Muscle layer of duodenum (tissue), 2 donors: ENCODE data around the gene BACH2.

Experiments used
- H3K27ac ChIP-seq: one replicate; pipeline ENCODE4 v1.7.0; 2013; ENCODE audit warnings: mild to moderate bottlenecking, low read length
- H3K27me3 ChIP-seq: one replicate; pipeline ENCODE4 v1.7.0; 2013; ENCODE audit warnings: low read depth, mild to moderate bottlenecking, control low read depth, low read length
- H3K36me3 ChIP-seq, 2 donors: one replicate each; pipeline ENCODE4 v1.7.0; 2013; ENCODE audit warnings: low read length in 2 of 2, control low read depth in 1 of 2, mild to moderate bottlenecking in 1 of 2; ENCODE audit not compliant: insufficient read depth in 2 of 2, control insufficient read depth in 1 of 2
- H3K4me1 ChIP-seq, 2 donors: one replicate each; pipeline ENCODE4 v1.7.0; 2013; ENCODE audit warnings: low read length in 2 of 2, mild to moderate bottlenecking in 2 of 2, control low read depth in 1 of 2, moderate library complexity in 1 of 2; ENCODE audit not compliant: insufficient read depth in 2 of 2, control insufficient read depth in 1 of 2
- H3K4me3 ChIP-seq, 2 donors: one replicate each; pipeline ENCODE4 v1.7.0; 2013; ENCODE audit warnings: low read length in 2 of 2, low read depth in 1 of 2, mild to moderate bottlenecking in 1 of 2
- H3K9me3 ChIP-seq, 2 donors: one replicate each; pipeline ENCODE4 v1.7.0; 2013; ENCODE audit warnings: low read length in 2 of 2, control low read depth in 1 of 2, mild to moderate bottlenecking in 1 of 2; ENCODE audit not compliant: control insufficient read depth in 1 of 2
- donor health status: healthy.

The BACH2 gene

DNA sequence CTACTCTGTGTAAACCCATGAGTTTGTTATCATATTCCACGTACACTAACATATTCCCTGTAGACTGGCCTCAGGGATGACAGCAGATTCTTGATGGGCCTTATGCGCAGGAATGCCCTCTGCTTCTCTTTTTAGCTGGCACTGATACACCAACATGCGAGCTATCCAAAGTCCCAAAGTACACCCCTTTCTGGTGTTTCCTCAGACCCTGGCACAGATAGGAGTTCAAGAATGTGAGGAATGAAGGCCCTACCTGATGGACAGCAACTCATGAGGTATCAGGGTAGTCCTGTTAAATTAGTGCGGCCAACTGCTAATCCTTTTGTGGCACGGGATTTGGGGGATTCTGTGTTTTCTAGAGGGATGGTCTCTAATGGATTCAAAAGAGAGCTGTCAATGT is 93.0 kb downstream of the BACH2 start:
- no peaks in the 10 kb centered on the region for H3K27me3 ChIP-seq
- H3K4me3 ChIP-seq, result no peak overlapping the region
- no peaks in the 10 kb centered on the region for H3K36me3 ChIP-seq
- no peaks in the 10 kb centered on the region for H3K9me3 ChIP-seq
- no peaks in the 10 kb centered on the region for H3K4me1 ChIP-seq
- H3K27ac ChIP-seq, result no peak overlapping the region

DNA sequence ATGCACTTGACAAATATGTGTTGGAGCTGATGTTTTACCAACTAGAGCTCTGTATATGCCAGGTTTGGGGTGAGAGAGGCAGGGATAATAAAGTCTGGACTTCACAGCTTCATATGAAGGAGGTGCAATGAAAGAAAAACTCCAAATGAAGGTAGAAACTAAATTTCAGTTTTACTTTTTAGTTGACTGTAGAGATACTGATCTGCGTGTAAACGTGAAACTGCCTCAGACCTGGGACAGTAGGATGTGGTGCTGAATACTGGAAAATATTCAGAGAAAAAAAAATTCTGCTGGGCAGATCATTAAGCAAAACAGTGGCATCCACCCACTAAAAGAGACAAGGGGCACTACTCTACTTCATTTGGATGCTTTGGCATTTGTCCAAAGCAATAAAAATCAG is 94.5 kb downstream of the BACH2 start:
- Histone ChIP-seq H3K9me3 (no peaks in the 10 kb centered on the region), H3K36me3 (no peaks in the 10 kb centered on the region), H3K27ac (no peak overlapping the region), H3K27me3 (no peaks in the 10 kb centered on the region), H3K4me1 (no peaks in the 10 kb centered on the region), H3K4me3 (no peak overlapping the region)

DNA sequence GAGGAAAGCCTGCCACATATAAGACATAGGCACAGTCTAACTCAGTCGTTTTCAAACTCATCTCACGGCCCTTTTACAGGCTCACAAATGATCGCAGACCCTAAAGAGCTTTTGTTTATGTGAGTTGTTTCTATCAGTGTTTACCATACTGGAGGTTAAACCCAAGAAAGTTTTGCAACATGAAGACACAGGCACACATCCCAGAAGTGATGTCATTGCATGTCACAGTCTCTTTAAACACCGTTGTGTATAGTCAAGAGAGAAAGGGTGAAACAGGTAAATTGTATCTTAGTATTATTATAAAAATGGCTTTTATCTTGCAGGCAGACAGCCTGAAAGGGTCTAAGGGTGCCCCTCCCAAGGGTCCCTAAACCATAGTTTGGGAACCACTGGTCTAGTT is 96.7 kb downstream of the BACH2 start:
- Histone ChIP-seq H3K4me3 (no peak overlapping the region), H3K4me1 (peaks cover 0 to 3% of the 10 kb centered on the region in 2 donors), H3K27ac (no peak overlapping the region), H3K27me3 (no peaks in the 10 kb centered on the region), H3K36me3 (no peaks in the 10 kb centered on the region), H3K9me3 (no peaks in the 10 kb centered on the region)

DNA sequence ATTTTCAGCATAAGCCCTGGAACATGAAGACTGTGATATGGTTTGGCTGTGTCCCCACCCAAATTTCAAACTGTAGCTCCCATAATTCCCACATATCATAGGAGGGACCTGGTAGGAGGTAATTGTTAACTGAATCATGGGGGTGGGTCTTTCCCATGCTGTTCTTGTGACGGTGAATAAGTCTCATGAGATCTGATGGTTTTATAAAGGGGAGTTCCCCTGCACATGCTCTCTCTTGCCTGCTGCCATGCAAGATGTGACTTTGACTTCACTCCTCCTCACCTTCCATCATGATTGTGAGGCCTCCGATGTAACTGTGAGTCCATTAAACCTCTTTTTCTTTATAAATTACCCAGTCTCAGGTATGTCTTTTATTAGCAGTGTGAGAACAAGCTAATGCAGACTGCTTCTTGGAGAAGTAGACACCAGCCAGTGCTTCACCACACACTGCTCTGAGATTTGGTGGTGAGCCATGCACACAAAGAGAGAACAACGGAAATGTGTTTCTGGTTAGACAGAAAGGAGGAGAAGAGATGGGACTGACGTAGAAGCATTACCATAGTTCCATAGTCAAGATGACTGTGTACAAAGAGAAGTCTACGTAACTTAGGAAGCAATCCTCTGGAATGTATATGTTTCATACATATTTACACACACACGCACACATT is 97.8 kb downstream of the BACH2 start:
- H3K27me3 ChIP-seq, result no peaks in the 10 kb centered on the region

DNA sequence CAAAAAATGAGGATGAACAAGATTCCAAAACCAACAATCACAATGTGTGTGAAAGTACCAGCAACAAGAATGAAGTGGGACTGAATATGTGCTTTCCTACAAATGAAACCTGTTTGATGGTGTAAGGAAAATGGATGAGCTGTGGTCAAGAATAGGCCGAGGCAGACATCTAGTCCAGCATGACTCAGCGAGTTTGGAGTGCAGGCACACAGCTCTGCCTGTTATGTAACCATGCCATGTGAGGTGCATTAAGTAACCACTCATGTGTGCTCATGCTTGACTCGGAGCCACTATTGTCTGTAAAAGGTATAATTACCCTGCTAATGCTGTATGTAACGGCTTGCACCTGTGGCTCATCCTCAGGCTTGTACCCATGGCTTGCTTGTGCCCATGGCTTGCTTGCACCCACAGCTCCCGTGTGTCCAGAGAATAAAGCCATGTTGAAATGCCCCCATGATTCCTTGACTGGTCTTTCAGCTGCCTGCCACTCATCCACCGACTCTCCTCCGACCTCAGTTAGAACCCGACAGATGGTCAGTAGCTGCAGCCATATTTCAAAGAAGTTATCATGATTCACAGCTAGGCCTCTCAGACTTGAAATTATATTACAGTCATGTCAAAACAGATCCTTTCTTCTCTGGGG is 98.7 kb downstream of the BACH2 start:
- no peaks in the 10 kb centered on the region for H3K9me3 ChIP-seq
- no peak overlapping the region for H3K27ac ChIP-seq
- peaks cover 0 to 12% of the 10 kb centered on the region in 2 donors for H3K4me1 ChIP-seq
- H3K27me3 ChIP-seq, result no peaks in the 10 kb centered on the region
- H3K36me3 ChIP-seq, result no peaks in the 10 kb centered on the region
- H3K4me3 ChIP-seq, result no peak overlapping the region

More for the DNA sequence above, 97.8 kb downstream of the BACH2 start:
- Histone ChIP-seq H3K9me3 (no peaks in the 10 kb centered on the region), H3K36me3 (no peaks in the 10 kb centered on the region), H3K4me1 (peaks cover 0 to 11% of the 10 kb centered on the region in 2 donors), H3K27ac (no peak overlapping the region), H3K4me3 (no peak overlapping the region)

DNA sequence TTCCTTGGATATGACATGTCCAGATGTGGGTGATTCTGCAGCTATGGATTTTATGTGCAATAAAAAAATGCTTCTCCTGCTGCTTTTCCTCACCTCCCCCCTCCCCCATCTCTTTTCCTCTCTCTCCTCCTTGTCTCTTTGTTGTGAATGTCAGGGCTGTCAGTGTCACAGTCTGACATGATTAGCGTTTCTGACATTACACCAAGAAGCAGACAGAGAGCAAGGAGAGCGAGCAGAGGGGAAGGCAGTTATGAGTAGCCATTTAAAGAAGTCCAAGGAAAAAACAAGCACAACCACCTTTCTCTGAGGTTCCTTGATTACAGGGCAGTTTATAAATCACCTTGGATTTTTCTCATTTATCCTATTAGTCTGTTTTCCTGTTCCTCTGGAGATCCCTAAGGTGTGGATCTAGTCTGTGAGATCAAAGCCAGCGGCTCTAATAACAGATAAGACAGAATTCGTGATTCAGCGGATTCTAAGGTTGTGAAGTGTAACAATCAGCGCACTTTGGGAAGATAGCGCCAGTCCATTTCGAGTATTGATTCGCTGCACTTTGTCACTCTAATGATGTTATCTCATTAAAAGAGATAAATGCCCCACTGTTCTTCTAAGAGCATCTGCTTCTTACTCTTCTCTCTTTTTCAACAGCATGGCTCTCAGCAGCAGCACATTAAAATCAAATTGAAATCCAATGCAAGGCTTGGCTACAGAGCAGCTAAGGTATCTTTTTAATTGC is 101.4 kb downstream of the BACH2 start:
- no peak overlapping the region for H3K4me3 ChIP-seq
- no peak overlapping the region for H3K27ac ChIP-seq

DNA sequence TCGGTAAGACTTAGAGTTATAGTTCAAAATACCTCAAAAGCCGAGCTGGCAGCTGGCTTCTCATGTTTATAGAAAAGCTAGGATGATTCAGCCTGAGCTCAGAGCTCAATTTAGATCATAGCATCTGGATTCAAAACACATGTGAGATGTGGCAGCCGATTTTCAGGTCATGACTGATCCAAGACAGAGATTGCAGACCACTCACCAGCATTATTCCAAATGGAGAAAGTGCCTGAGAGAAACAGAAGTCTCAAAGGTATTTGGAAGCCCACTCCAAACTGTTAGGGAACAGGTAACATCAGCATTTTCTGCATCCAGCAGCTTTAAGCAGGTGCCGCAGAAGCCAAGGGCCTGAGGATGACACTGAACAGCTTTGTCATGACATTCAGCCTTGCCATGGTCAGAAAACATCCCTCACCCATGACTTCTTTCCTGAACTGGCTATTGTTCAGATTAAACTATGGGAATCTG is 102.2 kb downstream of the BACH2 start:
- Histone ChIP-seq H3K9me3 (no peaks in the 10 kb centered on the region), H3K4me1 (peaks cover 0 to 12% of the 10 kb centered on the region in 2 donors), H3K27me3 (no peaks in the 10 kb centered on the region), H3K27ac (no peak overlapping the region), H3K4me3 (no peak overlapping the region), H3K36me3 (no peaks in the 10 kb centered on the region)

More for the DNA sequence above, 101.4 kb downstream of the BACH2 start:
- no peaks in the 10 kb centered on the region for H3K36me3 ChIP-seq
- H3K4me1 ChIP-seq, result peaks cover 0 to 12% of the 10 kb centered on the region in 2 donors
- H3K27me3 ChIP-seq, result no peaks in the 10 kb centered on the region
- no peaks in the 10 kb centered on the region for H3K9me3 ChIP-seq

DNA sequence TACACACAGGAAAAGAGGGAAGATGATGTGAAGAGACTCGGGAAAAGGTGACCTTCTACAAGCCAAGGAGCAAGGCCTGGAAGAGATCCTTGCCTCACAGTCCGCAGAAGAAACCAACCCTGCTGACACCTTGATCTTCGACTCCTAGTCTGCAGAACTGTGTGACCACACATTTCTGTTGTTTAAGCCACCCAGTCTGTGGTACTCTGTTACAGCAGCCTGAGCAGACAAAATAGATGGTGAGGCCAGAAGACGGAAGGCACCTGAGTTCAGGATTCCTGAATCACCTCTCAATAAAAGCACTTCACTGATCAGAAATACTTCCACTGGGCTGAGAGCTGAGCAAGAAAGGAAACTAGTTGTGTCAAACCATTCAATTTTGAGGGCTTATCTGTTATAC is 103.3 kb downstream of the BACH2 start:
- Histone ChIP-seq H3K4me1 (peaks cover 0 to 12% of the 10 kb centered on the region in 2 donors), H3K27ac (no peak overlapping the region), H3K27me3 (no peaks in the 10 kb centered on the region), H3K9me3 (no peaks in the 10 kb centered on the region), H3K4me3 (no peak overlapping the region), H3K36me3 (no peaks in the 10 kb centered on the region)

DNA sequence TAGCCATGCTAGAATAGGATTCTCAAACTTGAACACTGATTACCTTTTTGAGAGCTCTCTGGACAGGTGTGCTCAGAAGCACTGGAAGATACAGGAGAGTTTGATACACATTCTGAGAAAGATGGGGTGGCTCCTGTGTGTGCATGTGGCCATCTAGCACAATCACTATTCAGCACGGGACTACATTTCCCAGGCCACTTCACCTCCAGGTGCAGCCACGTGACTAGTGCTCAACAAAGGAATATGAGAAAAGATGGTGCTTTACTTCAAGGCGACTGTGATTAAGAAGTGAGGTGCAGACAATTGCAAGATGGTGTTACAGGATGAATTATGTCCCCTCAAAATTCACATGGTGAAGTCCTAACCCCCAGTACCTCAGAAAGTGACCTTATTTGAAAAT is 103.8 kb downstream of the BACH2 start:
- Histone ChIP-seq H3K4me1 (peaks cover 0 to 13% of the 10 kb centered on the region in 2 donors), H3K9me3 (no peaks in the 10 kb centered on the region), H3K27me3 (no peaks in the 10 kb centered on the region), H3K4me3 (no peak overlapping the region), H3K36me3 (no peaks in the 10 kb centered on the region), H3K27ac (no peak overlapping the region)

DNA sequence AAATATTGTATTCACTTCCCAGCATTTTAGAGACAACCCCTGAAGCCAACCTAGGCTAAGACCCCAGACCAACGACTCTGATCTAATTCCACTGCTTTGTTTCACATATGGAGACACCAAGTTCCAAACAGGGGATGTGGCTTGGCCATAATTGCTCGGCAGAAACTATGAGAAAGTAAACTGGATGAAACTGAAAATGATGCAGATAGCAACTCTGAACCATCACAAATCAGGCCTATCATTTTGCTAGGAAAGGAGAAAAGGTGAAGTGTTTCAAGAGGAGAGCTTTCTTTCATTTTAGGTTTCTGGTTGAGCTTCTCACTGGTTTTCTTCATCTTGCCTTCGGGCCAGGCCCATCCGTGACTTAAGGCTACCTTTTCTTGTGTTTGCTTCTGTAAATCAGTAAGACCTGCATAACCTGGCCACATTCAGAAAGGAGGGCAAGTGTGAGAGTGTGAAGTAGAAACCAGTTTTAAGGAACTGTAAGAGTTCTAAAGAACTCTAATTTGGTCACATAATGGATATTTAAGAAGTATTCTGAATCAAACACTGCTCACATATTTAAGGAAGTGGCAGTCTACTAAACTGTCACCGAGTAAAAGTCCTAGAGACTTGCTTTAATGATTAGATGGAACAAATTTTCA is 105.8 kb downstream of the BACH2 start:
- no peak overlapping the region for H3K27ac ChIP-seq
- H3K4me3 ChIP-seq, result no peak overlapping the region
- peaks cover 0 to 15% of the 10 kb centered on the region in 2 donors for H3K4me1 ChIP-seq
- H3K27me3 ChIP-seq, result no peaks in the 10 kb centered on the region
- no peaks in the 10 kb centered on the region for H3K9me3 ChIP-seq
- H3K36me3 ChIP-seq, result no peaks in the 10 kb centered on the region

DNA sequence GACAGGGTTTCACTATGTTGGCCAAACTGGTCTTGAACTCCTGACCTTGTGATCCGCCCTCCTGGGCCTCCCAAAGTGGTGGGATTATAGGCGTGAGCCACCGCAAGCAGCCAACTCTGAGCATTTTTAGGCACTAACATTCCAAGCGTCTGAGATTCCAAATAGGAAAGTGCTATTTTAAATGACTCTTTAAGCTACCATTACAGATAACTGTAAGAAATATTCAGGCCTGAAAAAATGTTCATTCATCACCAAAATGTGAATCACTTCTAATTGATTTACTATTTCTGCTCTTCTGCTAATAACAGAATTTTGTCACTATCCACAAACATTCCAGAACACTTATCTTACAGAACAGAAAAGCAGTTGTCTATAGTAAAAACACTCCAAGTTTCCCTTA is 106.5 kb downstream of the BACH2 start:
- Histone ChIP-seq H3K4me3 (no peak overlapping the region), H3K27ac (no peak overlapping the region), H3K9me3 (no peaks in the 10 kb centered on the region), H3K27me3 (no peaks in the 10 kb centered on the region), H3K36me3 (no peaks in the 10 kb centered on the region), H3K4me1 (peaks cover 0 to 14% of the 10 kb centered on the region in 2 donors)
